Colonic mucosa (tissue), 4 donors: ENCODE data around the gene LCLAT1. TPM values are rescaled to one million over a fixed set of nuclear protein-coding genes. Genes with fewer than 3 reads are reported as not detected.

Experiments
- DNase-seq: peaks from one replicate; pipeline ENCODE4 v3.0.0-alpha.2; 2020
- H3K27ac ChIP-seq: fragments of 200-600 bp; one replicate; pipeline ENCODE4 v1.8.0; 2021
- H3K27me3 ChIP-seq: fragments of 200-600 bp; one replicate; pipeline ENCODE4 v1.8.0; 2021
- H3K36me3 ChIP-seq: fragments of 200-600 bp; one replicate; pipeline ENCODE4 v1.8.0; 2021
- H3K4me1 ChIP-seq: fragments of 200-600 bp; one replicate; pipeline ENCODE4 v1.8.0; 2021; ENCODE audit warnings: mild to moderate bottlenecking
- H3K4me3 ChIP-seq: fragments of 200-600 bp; one replicate; pipeline ENCODE4 v1.8.0; 2021
- H3K9ac ChIP-seq, 2 donors: one replicate each; pipeline ENCODE4 v1.7.0; 2013; ENCODE audit warnings: control low read depth in 2 of 2, low read depth in 2 of 2, low read length in 2 of 2
- H3K9me3 ChIP-seq: fragments of 200-600 bp; one replicate; pipeline ENCODE4 v1.8.0; 2021
- intact Hi-C: fragments of 100-400 bp; cut with DNase I; formaldehyde crosslinking; loops from one replicate; pipeline ENCODE4 v1.14.1; 2022
- total RNA-seq, 2 donors: library from RNA; stranded (reverse); fragmentation: NEBNext Ultra II Directional in 1 of 2; extraction: Animal tissue kit (Norgen Biotek cat#: 25700) in 1 of 2; gene quantifications; one replicate each; pipeline ENCODE4 v1.2.1, GENCODE V29; 2021
- TF ChIP-seq, protein P1 (sequence below): fragments of 200-600 bp; IDR thresholded peaks from one replicate; pipeline ENCODE4 v1.8.0; 2022; ENCODE audit warnings: antibody characterized with exemption, mild to moderate bottlenecking
- donor health status: healthy.
- donor health status: DM: no; HTN: no; CAD: no.
- donor health status: DM: no; HTN: no; CAD: no.

The LCLAT1 gene
- total RNA-seq: 10 to 100 TPM; 20.0 to 25.5 TPM

DNA sequence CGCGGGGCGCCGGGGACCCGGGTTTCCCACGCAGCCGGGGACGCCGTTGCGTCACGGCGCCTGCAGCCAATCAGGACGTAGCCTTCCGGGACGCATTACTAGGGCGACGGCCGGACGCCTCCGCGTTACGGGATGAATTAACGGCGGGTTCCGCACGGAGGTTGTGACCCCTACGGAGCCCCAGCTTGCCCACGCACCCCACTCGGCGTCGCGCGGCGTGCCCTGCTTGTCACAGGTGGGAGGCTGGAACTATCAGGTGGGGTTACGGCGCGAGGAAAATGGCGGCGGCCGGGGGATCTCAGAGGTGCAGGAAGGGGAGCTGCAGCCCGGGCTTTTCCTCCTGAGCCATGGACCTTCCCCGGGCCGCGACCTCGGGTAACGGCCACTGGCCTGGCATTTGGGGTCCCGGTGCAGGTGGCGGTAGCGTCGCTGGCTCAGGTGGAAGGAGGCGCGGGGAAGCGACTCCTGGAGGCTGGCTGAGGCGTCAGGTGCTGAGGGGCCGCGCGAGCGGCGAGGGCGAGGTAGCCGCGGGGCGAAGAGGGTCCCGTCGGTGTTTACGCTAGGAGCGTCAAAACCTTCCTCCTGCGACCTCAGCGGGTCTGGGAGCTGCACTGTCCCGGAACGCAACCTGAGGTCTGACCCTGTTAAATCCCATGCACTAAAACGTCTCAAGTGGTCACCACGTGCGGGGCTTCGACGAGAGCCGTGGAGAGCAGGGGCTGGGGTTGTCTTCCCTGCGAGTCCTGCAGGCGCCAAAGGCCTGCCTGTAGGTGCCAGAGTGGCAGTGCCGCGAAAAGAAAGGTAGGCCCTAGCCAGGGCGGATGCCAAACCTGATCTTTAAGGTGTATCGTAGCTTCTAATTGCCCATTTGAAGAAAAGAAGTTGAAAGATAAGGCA lies at the start of gene LCLAT1:
LCLAT1 (plus strand) TSS at position 98 of the 897 bp plus-strand sequence. CDS start 78,345 bp downstream, outside the sequence.
- DNase-seq: peak; percentile 86
- peak within 1 kb of the TSS; percentile 14 for H3K27ac ChIP-seq
- H3K36me3 ChIP-seq: no peaks in the 10 kb centered on the region
- TF ChIP-seq, protein P1, sequence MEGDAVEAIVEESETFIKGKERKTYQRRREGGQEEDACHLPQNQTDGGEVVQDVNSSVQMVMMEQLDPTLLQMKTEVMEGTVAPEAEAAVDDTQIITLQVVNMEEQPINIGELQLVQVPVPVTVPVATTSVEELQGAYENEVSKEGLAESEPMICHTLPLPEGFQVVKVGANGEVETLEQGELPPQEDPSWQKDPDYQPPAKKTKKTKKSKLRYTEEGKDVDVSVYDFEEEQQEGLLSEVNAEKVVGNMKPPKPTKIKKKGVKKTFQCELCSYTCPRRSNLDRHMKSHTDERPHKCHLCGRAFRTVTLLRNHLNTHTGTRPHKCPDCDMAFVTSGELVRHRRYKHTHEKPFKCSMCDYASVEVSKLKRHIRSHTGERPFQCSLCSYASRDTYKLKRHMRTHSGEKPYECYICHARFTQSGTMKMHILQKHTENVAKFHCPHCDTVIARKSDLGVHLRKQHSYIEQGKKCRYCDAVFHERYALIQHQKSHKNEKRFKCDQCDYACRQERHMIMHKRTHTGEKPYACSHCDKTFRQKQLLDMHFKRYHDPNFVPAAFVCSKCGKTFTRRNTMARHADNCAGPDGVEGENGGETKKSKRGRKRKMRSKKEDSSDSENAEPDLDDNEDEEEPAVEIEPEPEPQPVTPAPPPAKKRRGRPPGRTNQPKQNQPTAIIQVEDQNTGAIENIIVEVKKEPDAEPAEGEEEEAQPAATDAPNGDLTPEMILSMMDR: no peak
- H3K4me3 ChIP-seq: peak within 1 kb of the TSS; percentile 75
- no peaks in the 10 kb centered on the region for H3K27me3 ChIP-seq
- no peaks in the 10 kb centered on the region for H3K9me3 ChIP-seq
- H3K9ac ChIP-seq: peak within 1 kb of the TSS; percentile 72 to 85
- H3K4me1 ChIP-seq: no peaks in the 10 kb centered on the region
- intact Hi-C loops: loop anchor here (10.0 kb wide), 1 partner anchor 213 kb away; the partner anchor contains the start of gene LBH

DNA sequence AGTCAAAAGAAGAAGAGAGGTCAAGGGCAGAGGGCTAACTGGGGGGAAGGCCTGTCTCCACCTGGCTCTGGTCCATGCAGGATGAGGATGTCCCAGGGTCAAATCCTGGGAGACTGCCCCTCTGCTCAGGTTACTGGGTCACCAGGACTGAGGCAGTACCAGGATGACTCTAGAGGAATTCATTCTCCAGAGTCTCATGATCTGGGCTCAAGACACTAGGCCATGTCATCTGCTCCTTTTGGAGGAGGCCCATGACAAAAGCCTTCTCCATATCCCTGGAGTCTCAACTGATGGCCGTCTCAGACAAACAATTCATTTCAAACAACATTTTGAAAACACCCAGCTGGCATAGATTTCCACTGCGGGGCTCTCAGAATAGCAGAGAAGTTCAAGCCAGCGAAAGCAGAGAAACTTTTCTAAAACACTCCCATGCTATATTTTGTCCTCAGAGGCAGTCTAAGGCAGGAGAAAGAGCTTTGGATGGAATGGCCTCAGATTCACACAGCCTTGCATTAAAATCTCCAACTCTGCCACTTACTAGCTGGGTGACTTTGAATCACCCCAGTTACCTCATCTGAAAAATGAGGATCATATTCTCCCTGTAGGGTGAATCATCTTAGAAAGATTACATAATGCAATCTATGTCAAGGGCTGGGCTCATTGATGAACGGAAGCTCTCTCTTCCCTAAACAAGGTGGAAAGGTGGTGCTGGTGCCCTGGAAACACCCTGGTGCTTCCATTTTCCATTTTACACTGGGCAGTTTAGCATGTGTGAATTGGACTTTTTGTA lies 48.8 kb upstream of the LCLAT1 start:
- no peaks in the 10 kb centered on the region for H3K9me3 ChIP-seq
- TF ChIP-seq, protein P1: no peak
- H3K9ac ChIP-seq: no peak overlapping the region
- no peaks in the 10 kb centered on the region for H3K36me3 ChIP-seq
- no peak overlapping the region for H3K27ac ChIP-seq
- intact Hi-C loops: no loop called here
- no peak for DNase-seq
- H3K4me3 ChIP-seq: no peak overlapping the region
- no peaks in the 10 kb centered on the region for H3K4me1 ChIP-seq
- H3K27me3 ChIP-seq: no peaks in the 10 kb centered on the region

DNA sequence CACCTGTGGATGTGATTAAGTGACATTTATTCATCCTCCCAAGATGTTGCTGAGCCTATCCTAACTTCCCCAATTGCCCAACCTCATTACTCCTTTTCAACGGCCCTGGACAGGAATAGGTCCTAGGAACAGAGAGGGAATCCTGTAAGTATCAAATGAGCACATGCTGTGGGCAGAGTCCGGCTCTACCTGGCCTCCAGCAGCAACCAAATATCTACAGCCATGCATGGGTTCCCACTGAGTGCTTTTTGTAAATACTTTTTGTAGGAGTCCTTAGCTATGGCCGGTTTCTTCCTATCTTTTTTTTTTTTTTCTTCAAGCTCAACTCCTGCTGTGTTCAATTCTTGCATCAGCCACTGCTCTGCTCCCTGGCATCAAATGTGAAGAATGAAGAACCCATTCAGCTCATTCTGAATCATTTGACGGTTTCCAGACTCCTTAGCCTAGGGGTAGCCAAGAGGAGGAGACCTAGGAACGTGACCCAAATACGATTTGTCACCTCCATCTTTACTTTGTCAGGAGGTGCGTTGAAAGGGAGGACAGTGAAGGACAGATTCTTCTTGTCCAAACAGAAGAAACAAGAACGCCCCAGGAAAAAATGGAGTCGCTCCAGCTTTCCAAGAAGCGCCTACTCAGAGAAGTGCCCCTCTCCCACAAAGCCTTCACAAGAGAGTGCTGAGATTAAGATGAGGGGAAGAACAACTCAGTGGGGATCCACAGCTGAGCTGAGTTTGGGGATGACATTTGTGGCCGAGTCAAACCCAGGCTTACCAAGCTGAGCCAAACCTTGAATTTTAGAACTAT lies 46.7 kb upstream of the LCLAT1 start:
- DNase-seq: no peak
- peaks cover 9% of the 10 kb centered on the region for H3K4me1 ChIP-seq
- H3K9ac ChIP-seq: no peak overlapping the region
- no peaks in the 10 kb centered on the region for H3K27me3 ChIP-seq
- no peak overlapping the region for H3K27ac ChIP-seq
- intact Hi-C loops: no loop called here
- no peak overlapping the region for H3K4me3 ChIP-seq
- TF ChIP-seq, protein P1: no peak
- H3K9me3 ChIP-seq: no peaks in the 10 kb centered on the region
- no peaks in the 10 kb centered on the region for H3K36me3 ChIP-seq

DNA sequence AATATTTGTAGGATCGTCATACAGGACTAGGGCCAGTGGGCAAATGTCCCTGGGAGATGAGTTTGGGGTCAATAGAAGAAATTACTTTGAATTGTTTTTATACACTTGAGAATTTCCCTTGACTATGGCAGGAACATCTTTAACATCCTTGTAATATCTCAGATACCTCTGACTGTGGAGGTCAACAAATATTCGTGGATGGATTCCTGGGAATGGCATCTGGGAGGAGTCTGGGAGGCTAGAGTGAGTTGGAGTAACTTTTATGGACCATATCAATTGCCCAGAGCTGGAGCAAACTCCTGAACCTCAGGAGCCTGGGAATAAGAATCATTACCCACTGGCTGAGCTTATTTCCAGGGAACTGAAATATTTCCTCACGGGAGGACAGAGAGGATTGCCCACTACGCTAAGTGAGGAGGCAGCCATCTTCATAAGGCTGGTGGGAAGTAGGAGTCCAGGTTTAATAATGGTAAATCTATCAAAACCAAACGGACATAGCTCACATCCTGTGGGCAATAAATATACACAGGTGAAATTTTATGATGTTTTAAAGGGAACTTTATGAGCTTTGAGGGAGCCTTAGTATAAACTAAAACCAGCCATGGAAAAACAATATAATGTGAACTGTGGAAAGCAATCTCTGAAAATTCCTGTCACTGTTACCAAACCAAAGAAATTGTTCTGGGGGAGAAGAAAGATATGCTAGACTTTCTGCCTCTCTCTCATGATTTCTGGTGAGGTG lies 44.4 kb upstream of the LCLAT1 start:
- peaks cover 9% of the 10 kb centered on the region for H3K4me1 ChIP-seq
- DNase-seq: no peak
- H3K27ac ChIP-seq: no peak overlapping the region
- no peaks in the 10 kb centered on the region for H3K27me3 ChIP-seq
- H3K9me3 ChIP-seq: no peaks in the 10 kb centered on the region
- H3K36me3 ChIP-seq: no peaks in the 10 kb centered on the region
- TF ChIP-seq, protein P1: no peak
- no peak overlapping the region for H3K9ac ChIP-seq
- intact Hi-C loops: no loop called here
- H3K4me3 ChIP-seq: no peak overlapping the region
